GM21576 (cell line): ENCODE results near the gene CCDC106.

Experiments
- ATAC-seq: cut with Tn5 transposase; IDR thresholded peaks from one replicate; pipeline ENCODE4 v1.9.1; 2021; ENCODE audit warnings: mild to moderate bottlenecking, moderate library complexity; ENCODE audit not compliant: unreplicated experiment

The CCDC106 gene

DNA sequence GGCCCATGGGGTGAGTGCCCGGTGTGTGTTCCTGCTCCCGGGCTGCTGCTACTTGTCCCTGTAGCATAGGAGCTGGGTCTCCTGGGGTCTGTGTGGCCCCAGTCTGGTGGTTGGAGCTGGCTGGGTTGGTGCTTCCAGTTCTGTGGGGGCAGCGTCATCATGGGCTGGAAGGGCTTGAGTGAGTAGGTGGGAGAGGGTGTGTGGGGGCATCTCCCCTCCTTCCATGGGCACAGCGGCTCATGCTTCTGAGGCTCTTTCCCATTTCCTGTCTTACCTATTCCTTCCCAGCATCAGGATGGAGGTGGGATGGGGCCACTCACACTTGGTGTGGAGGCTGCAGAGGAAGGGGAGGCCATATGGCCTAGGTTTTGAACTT is 19.0 kb downstream of the CCDC106 start:
- no peak for ATAC-seq

DNA sequence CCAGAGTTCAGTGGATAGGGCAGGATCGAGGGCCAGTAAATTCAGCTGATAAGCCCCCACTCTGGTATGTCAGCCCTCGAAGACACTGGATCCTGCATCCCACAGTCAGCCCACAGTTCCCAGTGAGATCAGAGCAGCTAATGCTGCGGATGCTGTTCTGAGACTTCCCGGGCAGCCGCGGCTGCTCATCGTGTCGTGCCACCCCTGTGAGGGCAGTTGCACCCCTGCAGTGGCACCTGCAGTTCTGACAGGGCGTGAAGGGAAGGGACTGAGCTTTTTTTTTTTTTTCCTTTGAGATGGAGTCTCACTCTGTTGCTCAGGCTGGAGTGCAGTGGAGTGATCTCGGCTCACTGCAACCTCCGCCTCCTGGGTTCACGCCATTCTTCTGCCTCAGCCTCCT is 19.5 kb downstream of the CCDC106 start:
- ATAC-seq, result no peak

DNA sequence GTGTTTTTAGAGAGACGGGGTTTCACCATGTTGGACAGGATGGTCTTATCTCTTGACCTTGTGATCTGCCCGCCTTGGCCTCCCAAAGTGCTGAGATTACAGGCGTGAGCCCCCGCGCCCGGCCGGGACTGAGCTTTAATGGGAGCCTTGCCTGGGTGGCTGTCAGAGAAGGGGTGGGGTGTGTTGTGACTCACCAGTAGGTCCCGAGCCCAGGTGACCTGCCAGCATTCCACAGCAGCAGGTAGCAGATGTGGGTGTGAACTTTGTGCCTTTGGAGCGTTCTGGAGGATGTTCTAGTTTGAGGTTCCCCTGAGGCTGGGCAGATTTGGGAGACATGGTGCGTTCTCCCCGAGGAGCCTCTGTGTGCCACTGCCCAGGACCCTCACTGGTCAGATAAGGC is 19.9 kb downstream of the CCDC106 start:
- no peak for ATAC-seq

DNA sequence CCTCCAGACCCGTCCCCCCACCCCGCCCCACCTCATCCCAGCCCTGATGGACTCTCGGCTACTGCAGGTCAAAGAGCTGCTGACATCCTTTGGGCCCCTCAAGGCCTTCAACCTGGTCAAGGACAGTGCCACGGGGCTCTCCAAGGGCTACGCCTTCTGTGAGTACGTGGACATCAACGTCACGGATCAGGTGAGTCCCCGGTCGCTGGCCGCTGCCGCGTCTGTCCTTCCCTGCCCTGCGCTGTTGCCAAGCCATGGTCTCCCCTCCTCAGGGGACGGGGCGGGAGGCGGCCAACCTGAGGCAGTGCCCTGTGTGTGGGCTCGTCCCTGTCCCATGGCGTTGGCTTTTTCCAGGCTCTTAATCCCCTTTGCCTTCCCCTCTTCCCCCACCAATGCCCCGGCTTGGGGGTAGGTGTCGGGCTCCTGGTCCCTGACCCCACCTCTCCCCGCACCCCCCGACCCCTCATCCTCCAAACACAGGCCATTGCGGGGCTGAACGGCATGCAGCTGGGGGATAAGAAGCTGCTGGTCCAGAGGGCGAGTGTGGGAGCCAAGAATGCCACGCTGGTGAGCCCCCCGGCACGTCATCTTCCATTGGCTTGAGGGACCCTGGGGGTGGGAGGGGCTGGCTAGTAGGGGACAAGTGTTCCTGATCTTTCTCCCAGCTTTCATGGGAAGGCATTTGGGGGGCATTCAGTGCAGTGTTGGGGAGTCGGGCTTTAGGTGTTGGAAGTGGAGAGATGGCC is 20.8 kb downstream of the CCDC106 start:
- no peak for ATAC-seq

DNA sequence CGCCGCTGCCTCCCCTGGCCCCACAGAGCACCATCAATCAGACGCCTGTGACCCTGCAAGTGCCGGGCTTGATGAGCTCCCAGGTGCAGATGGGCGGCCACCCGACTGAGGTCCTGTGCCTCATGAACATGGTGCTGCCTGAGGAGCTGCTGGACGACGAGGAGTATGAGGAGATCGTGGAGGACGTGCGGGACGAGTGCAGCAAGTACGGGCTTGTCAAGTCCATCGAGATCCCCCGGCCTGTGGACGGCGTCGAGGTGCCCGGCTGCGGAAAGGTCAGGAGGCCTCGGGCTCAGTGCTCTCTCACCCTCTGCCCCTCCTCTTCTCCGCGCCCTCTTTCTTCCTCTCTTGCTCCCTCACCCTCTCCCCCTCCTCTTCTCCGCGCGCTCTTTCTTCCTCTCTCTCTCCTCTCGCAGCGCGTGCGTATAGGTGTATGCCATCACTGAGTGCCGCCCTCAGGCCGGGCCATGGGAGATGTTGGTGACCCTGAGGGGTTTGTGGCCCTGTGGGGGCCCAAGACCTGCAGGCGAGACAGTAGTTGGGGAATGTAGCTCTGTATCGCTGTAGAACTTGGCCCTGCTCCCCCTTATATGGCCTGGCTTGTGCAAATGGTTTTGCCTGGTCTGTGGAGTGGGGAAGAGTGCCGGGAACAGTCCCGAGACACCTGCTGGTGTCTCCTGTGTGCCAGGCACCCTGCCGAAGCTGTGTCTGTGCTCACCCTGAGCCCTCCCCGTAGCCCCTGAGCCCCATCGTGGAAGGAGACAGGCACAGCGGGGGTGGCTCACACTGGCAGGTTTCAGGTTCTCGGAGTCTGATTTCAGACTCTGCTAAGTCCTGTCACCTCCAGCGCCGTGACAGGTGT is 21.6 kb downstream of the CCDC106 start:
- ATAC-seq, result no peak

DNA sequence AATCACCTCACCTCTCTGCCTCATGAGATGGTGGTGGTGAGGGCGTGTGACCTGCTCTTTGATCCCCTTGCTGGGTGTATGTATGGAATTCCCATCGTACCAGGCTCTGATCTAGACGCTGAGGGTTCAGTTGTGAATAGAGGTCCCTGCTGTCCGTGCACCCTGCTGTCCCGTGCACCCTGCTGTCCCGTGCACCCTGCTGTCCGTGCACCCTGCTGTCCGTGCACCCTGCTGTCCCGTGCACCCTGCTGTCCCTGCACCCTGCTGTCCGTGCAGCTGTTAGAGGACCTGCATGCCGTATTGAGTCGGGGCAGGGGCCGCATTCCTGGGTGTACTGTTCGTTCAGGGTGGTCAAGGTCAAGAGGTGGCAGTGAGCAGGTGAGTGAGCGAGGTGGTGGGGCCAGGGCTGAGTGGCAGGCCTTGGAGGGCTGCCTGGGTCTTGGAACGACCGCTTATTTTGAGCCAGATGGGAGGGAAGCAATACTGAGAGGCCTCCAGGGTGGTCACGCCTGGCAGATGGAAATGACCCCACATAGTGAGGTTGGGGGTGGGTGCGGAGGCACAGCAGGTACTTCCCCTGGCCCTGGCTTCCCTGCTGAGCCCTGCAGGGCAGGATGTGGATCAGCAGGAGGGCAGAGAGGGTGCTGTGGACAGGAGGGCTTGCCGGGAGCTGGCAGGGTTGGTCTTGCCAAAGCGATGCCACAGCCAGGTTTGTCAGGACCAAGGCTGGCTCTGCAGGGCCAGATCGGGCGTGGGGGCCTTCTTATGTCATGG is 22.5 kb downstream of the CCDC106 start:
- no peak for ATAC-seq

DNA sequence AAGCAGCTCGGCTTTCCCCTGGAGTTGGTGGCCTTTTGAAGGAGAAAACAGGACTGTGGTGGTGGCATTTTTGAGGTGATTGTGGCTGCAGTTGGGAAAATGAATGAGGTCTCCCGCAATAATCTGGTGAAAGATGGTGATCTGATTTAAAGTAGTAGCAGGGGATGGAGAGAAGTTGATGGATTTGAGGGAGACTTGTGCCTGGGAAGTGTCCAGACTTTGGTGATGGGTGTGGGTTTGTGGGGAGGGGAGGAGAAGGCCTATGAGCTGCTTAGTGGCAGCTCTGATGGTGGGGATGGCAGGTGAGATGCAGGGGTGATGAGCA is 23.0 kb downstream of the CCDC106 start:
- no peak for ATAC-seq

DNA sequence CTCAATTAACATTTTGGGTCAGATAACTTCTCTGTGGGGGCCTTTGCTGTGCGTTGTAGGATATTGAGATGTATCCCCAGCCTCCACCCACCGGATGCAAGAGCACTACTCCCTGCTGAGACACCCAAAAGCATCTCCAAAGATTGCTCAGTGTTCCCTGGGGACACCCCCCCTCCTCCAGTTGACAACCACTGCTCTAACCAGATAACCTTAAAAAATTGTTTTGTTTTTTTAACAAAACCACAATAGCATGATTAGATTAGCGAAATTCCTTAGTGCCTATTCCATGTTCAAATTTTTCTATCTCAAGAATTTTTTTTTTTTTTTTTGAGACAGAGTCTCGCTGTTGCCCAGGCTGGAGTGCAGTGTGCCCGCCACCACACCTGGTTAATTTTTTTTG is 24.4 kb downstream of the CCDC106 start:
- no peak for ATAC-seq

DNA sequence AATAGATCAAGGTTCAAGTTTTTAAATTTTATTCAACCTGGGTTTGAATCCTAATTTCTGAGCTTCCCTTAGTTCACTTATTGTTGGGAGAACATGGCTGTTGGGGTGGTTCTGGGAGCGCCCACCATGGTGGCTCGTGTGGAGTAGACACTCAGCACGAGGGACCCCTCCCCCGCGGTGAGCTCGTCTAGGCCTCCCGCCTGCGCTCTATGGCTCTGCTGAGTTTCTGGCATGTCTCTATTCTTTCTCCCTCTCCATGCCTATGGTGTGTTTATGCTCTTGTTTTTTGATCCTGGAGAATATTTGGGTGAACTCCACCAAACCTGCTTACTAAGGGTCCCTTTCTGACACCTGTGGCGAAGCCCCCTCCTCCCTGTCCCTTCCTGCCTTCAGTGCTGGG is 25.5 kb downstream of the CCDC106 start:
- no peak for ATAC-seq

DNA sequence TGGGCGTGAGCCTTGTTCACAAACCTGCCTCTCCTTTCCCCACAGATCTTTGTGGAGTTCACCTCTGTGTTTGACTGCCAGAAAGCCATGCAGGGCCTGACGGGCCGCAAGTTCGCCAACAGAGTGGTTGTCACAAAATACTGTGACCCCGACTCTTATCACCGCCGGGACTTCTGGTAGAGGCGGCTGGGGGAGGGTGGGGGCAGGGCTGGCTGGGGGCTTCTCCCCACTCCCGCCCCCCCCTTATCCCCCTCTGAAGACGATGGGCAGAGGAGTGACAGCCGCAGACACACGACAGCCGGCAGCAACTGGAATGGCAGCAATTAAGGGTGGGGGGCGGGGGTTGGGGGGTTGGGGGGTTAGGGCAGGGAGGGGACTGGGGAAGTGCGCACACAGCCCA is 25.9 kb downstream of the CCDC106 start:
- ATAC-seq, result no peak

DNA sequence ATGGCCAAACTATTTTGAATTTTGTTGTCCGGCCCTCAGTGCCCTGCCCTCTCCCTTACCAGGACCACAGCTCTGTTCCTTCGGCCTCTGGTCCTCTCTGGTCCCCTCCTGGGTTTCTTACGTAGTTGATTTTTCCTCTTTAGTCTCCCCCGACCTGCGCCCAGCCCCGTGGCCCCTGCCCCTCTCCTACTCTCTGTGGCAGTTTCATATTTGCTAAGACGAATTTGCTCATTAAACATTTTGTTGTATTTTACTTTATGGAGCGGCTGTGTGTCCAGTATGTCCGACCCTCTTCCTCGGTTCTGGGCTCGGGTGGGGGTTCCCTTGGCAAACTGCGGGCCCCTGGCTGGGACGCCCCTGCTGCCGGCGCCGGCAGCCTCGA is 26.4 kb downstream of the CCDC106 start:
- no peak for ATAC-seq

DNA sequence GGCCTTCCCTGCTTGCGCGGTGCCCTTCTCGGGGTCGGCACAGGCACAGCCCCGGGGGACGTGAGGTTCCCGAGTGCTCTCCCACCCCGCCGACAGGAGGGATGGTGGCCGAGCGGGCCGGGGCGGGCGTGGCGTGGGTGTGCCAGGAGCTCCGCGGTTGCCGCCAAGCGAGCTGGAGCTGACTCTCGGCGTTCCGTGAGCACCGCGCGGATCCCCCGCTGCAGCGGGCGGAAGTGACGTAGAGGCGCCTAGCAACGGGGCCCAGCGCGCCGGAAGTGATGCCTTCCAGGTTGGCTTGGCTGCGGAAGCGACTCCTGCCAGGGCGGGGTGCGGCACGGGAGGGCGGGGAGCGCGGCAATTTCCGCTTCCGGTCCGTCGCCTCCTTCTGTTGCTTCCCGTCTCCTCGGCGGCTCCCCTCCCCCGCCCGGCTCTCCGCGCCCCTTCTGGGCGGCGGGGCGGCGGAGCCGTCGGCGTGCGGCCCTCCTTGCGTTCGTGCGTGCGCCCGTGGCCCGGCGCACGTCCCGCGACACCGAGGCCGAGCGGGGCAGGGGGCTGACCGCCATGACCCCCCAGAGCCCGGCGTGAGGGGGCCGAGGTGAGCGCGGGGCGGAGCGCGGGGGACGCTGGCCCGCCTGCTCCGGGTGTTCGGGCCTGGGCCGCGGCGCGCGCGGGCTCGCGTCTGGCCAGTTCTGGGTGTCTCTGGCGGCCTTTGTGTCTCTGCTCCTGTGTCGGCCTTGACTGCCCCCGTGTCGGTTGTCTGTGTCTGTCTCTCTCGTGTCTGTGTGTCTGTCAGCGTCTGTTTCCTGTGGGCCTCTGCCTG is 27.0 kb downstream of the CCDC106 start, which contains the start of gene EPN1:
Gene EPN1 (plus strand): TSS at position 386 of the 820 bp plus-strand sequence. CDS start 3,402 bp downstream, outside the sequence.
- ATAC-seq, result peak; percentile 55

DNA sequence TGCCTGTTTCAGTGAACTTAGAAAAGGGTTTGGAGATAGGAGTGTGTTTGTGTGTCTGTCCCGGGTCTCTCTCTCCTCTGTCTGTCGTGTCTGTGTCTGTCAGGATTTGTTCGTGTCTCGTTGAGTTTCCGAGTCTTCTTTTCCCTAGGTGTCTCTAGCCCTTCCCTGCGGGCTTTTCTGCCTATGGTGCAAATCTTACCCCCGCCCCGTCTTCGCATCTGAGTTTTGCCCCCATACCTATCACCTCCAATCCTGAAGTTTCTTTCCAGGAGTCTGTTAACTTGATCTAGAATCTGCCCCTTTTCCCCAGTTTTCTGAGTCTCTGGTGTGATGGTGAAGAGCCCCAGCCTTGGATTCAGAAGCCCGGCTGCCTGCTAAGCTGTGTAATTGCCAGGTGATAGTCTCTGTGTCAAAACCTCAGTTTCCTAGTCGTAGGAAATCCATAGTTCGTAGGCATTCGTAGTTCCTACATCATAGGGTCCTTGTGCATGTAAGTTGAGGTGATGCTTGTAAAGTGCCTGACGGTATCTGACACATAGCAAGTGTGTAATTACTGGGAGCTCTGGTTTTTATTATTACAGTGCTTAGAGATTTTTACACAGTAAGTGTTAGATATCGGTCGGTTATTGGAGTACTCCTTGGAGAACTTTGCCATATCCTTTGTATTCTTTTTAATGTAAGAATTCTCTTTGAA is 27.8 kb downstream of the CCDC106 start:
- ATAC-seq, result no peak

DNA sequence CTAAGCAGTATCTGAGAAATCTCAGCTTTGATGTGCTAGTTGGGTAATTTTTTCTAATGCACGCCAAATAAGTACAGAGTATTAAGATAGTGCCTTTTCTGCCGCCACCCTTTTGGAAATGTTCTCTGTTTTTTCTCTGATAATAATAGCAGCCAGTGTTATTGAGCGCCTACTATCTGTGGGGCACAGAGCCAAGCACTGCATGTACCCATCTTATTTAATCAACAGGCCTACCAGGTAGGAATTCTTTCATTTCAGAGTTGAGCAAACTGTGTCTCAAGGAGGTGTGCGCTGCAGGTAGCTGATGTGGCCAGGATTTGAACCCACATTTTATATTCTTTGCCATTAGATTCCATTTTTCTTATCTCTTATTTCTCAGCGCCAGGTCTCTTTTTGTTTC is 28.4 kb downstream of the CCDC106 start:
- ATAC-seq, result no peak

DNA sequence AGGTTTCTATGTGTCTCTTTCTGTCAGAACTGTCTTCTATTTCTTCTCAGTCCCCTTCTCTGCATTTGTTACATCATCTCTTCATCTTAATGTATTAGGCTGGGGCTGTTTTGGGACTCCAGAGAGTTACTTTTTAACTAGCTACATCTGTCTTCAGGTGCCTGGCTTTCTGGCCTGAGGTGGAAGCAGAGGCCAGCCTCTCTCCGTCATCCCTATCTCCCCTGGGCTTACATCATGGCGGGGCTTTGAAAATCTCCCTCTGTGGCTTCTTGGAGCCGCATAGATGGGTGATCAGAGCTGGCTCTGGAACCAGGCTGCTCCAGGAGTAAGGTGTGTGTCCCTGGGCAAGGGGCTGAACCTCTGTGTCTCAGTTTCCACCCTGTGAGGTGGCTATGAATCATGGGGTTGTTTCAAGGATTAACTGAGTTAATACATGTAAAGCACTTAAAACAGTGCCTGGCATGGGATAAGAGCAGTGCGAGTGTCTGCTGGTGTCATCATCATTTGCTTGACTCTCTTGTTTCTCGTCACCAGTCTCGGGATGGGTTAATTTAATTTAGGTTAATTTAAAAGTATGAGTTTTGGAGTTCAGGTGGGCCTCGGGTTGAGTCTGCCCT is 29.0 kb downstream of the CCDC106 start:
- ATAC-seq, result no peak

DNA sequence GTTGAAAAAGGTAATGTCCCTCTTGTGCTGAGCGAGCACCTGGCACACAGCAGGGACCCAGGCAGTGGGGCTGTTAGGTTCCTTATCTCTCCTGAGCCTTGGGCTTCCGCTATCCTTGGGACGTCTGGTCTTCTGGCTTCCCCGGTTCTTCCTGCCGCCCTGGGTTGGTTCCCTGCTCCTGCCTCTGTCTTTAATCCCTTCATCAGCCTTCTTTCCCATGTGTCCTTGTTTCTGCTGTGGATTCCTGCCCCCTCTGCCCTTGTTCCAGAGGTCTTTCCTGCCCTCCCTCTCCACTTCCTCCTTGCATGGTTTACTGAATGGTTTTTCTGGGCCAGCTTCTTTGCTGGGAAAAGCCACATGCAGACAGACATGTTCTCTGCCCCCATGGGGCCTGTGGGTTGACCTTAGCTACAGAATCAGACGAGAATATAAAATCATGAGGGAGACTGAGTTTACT is 29.6 kb downstream of the CCDC106 start:
- no peak for ATAC-seq

DNA sequence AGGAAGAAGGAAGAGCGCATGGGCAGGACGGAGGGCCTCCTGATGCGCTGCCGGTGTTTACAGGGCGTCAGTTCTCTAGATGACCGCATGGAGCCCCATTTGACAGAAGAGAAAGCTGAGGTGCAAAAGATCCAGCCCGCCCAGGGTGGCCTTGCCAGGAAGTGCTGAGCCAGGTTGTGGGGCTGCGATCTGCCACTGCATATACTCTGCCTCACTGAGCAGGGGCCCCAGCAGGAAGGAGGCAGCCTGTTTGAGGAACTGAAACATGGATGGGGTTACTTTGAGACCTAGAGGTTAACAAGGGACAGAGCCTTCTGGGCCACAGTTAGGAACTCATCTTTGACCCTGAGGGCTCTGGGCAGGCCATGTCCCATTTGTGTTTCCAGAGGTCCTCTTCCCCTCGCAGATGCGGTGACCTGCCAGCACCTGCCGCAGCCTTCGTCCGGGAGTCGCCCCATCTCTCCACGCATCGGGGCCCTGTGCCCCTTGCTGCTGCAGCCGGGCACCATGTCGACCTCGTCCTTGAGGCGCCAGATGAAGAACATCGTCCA is 30.2 kb downstream of the CCDC106 start:
- peak; percentile 62 for ATAC-seq

DNA sequence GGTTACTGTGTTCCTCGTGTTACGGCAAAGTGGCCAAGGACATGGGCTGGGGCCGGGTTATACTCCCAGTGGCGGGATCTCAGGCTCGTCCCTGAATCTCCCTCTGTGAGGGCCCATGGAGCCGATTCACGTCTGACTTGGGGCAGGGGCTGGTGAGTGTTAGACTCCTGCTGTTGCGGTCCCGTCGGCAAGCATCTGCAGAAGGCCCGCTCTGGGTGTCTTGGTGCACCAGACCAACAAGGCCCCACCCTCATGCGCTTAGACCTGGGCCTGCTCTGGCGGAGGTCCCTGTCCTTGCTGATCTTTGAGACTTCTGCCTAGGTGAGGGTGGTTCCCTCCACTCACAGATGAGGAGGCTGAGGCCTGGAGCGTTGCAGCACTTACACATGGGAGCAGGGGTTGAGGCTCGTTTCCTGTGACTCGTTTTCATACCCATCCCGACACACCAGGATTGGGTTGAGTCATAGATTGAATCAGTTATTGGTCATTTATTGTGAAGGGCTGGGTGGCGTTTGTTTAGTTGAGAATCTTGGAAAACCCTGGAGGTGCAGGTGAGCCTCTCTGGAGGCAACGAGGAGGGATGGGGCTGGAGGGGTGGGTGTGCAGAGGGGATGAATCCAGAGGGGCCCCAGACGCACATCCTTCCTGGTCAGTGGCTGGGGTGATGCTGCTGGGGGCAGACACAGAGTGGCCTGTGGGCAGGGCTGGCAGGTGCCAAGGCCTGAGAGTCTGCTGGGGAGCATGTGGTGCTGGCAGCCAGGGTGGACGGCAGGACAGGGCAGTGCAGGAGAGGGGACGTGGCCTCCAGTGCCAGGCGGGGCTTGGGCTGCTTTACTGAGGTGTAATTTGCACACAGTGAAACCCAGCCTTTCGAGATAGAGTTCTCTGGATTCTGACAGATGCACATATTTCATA is 31.6 kb downstream of the CCDC106 start:
- no peak for ATAC-seq
